Measurements from ENCODE around the gene DUS2.

GRCh38 chr16:68113059-68113761 lies 90.1 kb downstream of the DUS2 start:
- TF ChIP-seq CTCF (IDR thresholded peaks at IDR 0.05) (no peak), POLR2AphosphoS5 (IDR thresholded peaks at IDR 0.05) (no peak)

Measured in stomach (tissue), 4 donors.